Choroid plexus epithelial cell (primary cell): ENCODE data around the gene SLC23A2.

Experiments used
- DNase-seq: peaks from one replicate; pipeline ENCODE4 v3.0.0-alpha.2; 2010; ENCODE audit warnings: low read depth
- H3K4me3 ChIP-seq: 2 replicates; pipeline ENCODE4 v1.5.1; 2011; ENCODE audit warnings: low read depth, mild to moderate bottlenecking, control low read depth, low read length, moderate library complexity
- TF ChIP-seq, protein P1 (sequence below): conservative IDR thresholded peaks from 2 replicates; pipeline ENCODE4 v1.5.1; 2011; ENCODE audit warnings: low read depth, mild to moderate bottlenecking, control low read depth, inconsistent platforms, low read length, moderate library complexity

SLC23A2 gene

GRCh38 chr20:4876301-4876700 lies 125.0 kb downstream of the SLC23A2 start:
- TF ChIP-seq, protein P1, sequence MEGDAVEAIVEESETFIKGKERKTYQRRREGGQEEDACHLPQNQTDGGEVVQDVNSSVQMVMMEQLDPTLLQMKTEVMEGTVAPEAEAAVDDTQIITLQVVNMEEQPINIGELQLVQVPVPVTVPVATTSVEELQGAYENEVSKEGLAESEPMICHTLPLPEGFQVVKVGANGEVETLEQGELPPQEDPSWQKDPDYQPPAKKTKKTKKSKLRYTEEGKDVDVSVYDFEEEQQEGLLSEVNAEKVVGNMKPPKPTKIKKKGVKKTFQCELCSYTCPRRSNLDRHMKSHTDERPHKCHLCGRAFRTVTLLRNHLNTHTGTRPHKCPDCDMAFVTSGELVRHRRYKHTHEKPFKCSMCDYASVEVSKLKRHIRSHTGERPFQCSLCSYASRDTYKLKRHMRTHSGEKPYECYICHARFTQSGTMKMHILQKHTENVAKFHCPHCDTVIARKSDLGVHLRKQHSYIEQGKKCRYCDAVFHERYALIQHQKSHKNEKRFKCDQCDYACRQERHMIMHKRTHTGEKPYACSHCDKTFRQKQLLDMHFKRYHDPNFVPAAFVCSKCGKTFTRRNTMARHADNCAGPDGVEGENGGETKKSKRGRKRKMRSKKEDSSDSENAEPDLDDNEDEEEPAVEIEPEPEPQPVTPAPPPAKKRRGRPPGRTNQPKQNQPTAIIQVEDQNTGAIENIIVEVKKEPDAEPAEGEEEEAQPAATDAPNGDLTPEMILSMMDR = no peak
- no peak overlapping the region for H3K4me3 ChIP-seq
- DNase-seq = no peak

DNA sequence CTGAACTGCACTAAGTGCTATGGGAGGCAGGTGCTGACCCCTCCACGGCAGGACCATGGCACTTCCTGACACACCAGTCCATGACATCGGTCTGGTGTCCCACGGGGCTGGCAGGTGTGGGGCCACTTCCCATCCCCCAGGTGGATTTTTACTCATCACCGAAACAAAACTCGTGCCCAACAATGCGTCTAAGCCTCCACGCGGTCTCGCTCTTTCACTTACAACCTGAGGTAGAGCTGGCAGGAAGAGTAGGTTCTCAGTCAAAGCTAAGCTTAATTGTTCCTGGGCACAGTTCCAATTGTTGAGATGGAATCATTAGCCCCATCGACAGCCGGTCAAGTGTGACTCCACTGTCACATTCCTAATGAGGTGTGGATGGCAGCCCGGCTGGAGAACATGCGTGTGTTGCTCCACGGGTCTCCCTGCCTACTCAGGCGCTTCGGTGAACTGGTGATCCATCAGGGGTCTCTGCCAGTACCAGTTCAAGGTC lies 125.7 kb downstream of the SLC23A2 start:
- no peak for DNase-seq
- TF ChIP-seq, protein P1 = no peak

DNA sequence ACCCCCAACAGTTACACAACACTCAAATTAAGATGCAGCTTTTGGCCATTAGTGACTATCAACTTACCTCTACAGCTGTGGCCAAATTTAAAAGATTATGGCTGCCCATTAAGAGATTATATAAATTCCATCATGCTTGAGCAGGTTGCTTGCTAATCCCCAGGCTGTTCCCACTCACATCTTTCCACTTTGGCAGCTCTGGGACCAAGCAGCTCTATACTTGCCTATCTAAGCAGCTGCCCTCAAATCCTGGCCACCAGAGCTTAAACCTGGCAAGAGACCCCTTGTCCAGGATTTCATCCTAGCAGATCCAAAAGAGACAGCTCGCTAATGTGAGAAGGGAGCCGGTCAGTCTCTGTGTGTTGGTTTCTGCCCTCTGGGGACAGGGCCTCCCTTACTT lies 127.9 kb downstream of the SLC23A2 start:
- H3K4me3 ChIP-seq = no peak overlapping the region
- DNase-seq = no peak
- TF ChIP-seq, protein P1 = no peak

More for the DNA sequence above, 125.7 kb downstream of the SLC23A2 start:
- no peak overlapping the region for H3K4me3 ChIP-seq

GRCh38 chr20:4871486-4871885 lies 129.8 kb downstream of the SLC23A2 start:
- H3K4me3 ChIP-seq = no peak overlapping the region
- no peak for DNase-seq
- TF ChIP-seq, protein P1 = no peak

- no peak for DNase-seq
- TF ChIP-seq, protein P1 = no peak
- no peak overlapping the region for H3K4me3 ChIP-seq
These were observed 130.4 kb downstream of the SLC23A2 start for GRCh38 chr20:4870906-4871305.

GRCh38 chr20:4869290-4870193 lies 131.8 kb downstream of the SLC23A2 start:
- TF ChIP-seq, protein P1 = no peak
- DNase-seq = peak; percentile 9
- H3K4me3 ChIP-seq = no peak overlapping the region
